ENCODE data around the gene FPR2.
"Not testable (repeated sequence)": the region's sequence is repeated elsewhere in the genome, so short reads cannot be mapped to it uniquely, and the experiment has no call there.

The FPR2 gene

GRCh38 chr19:51783372-51783771 lies 22.4 kb downstream of the FPR2 start:
- no peak for DNase-seq (ENCODE audit: low read depth, low spot score)

GRCh38 chr19:51784109-51784785 lies 23.3 kb downstream of the FPR2 start:
- no peak for DNase-seq (ENCODE audit: low read depth, low spot score)

GRCh38 chr19:51784922-51785690 lies 24.1 kb downstream of the FPR2 start:
- peak; percentile 18 for DNase-seq (ENCODE audit: low read depth, low spot score)

- no peak for DNase-seq (ENCODE audit: low read depth, low spot score)
Measured at GRCh38 chr19:51786646-51787494, 25.9 kb downstream of the FPR2 start.

- no peak for DNase-seq (ENCODE audit: low read depth, low spot score)
Measured at GRCh38 chr19:51788029-51788428, 27.0 kb downstream of the FPR2 start.

GRCh38 chr19:51789061-51789795 lies 28.2 kb downstream of the FPR2 start:
- DNase-seq (ENCODE audit: low read depth, low spot score): no peak

DNA sequence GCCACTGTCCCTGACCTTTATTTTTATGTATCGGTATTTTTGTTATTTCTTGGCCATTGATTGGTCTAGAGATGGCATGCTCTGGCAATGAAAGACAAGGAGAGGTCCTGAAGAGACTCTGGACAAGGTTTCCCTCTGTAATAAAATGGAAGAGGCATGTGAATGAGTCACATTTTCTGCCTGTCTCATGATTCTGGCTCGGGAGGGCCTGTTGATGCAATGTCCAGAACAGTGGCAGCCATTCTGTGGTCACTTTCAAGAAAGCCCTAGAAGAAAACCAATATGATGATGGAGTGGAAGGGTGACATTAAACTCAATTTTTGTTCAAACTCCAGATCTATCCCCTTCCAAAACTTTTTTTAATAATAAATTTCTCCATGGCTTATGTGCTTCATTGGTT lies 32.0 kb downstream of the FPR2 start:
- DNase-seq (ENCODE audit: low read depth, low spot score): no peak

DNA sequence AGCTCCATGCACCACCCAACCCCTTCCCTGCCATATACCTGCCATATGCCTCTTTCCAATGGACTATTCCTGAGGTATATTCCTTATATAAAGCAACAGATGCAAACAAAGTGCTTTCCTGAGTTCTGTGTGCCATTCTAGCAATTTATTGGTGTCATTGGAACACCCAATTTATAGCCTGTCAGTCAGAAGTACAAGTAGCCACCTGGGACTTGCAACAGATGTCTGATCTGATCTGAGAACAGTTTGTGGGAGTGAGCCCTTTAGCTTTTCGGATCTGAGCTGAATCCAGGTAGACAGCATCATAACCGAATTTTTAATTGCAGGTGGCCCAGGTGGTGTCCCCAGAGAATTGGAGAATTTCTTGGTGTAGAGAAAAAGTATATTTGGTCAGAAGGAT lies 33.0 kb downstream of the FPR2 start:
- no peak for DNase-seq (ENCODE audit: low read depth, low spot score)

DNA sequence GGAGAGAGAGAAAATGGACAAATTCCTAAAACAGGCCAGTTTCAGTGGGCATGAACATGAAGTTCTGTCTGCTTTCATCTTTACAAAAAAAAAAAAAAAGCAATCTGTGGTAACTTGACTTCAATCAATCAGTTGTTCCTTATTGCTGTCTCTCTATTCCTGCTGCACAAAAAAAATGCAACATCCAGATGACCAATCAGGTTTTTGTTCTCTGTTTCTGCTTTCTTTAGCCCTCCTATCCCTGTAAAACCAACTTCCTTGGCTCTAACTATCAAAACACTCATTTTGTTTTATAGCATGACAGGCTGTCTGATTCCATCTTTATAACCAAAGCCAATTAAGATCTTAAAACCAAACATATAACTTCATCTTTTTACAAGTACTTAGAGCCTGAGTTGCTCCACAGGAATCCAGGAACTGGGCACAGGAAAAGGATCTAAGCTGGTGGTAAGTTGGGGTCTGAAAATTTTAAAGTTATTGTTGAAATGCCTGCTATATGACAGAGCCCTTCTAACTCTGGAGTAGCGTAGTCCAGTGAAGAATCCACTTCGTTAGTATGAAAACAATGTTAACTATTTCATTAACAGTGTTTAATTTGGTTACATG lies 34.0 kb downstream of the FPR2 start, which contains the start of gene FPR3:
TSS of gene FPR3 (plus strand) at position 273 of the 606 bp plus-strand sequence. CDS start 28,592 bp downstream, outside the sequence.
- DNase-seq (ENCODE audit: low read depth, low spot score): no peak

GRCh38 chr19:51796195-51796679 lies 35.3 kb downstream of the FPR2 start:
- DNase-seq (ENCODE audit: low read depth, low spot score): no peak

DNA sequence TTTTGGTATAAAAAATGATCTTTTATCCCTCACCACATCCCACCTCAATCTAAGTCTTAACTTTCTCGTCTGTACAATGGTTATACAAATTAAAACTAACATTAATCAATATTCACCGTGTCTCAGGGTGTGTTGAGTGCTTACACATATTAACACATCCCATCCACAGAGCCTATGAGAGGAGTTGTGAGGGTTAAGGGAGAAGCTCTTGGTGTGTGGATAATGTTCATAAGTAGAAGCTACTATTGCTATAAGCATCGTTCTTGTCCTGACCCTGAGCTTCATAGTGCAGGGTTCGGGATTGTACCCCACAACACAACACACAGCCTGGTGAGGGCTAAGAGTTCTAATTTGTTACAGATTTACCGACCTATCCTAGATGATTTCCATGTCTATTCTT lies 36.5 kb downstream of the FPR2 start:
- DNase-seq (ENCODE audit: low read depth, low spot score): no peak

DNA sequence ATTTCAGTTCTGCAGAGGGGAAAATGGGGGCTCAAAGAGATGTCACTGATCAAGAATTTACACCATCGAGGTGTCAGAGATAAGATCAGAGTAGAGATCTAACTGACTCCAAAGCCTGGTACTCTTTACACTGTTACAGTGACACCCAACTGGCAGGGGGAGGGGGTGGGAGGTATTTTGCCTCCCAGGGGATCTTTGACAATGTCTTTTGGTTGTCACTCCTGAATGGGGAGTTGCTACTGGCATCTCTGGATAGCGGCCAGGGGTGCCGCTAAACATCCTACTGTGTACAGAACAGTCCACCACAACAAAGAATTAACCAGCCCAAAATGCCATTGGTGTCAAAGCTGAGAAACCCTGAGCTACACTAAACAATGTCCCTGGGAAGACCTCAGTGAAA lies 37.1 kb downstream of the FPR2 start:
- DNase-seq (ENCODE audit: low read depth, low spot score): no peak

DNA sequence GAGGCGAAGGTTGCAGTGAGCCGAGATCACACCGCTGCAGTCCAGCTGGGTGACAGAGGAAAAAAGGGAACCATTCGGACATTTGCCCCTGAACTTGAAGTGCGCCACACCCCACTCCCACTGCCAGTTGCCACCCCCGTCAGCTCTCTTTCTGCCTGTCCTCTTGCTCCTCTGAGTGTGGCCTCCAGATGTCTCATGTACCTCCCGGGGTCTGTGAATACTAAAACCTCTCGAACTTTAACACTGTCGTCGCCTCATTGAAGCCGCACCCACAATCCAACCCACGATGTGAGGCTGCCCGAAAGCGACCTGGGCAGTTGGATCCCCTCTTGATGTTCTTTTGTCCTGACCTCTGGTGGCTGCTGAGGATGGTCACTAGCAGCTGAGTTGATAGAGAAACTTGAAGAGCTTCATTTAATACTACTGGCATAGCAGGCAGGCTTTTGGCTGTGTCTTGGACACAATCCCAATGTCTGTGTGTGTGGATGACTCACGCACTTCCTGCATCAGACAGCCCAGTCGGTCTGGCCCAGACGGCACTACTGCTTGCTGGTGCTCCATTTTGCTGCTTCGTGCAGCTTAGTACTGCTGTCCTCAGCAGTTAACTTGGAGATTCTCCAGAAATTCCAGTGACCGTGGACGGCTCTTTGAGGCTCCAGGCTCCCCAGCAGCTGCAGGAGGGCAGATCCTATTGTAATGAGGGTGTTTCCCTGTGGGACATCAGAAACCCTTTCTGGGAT lies 38.2 kb downstream of the FPR2 start:
- no peak for DNase-seq (ENCODE audit: low read depth, low spot score)

DNA sequence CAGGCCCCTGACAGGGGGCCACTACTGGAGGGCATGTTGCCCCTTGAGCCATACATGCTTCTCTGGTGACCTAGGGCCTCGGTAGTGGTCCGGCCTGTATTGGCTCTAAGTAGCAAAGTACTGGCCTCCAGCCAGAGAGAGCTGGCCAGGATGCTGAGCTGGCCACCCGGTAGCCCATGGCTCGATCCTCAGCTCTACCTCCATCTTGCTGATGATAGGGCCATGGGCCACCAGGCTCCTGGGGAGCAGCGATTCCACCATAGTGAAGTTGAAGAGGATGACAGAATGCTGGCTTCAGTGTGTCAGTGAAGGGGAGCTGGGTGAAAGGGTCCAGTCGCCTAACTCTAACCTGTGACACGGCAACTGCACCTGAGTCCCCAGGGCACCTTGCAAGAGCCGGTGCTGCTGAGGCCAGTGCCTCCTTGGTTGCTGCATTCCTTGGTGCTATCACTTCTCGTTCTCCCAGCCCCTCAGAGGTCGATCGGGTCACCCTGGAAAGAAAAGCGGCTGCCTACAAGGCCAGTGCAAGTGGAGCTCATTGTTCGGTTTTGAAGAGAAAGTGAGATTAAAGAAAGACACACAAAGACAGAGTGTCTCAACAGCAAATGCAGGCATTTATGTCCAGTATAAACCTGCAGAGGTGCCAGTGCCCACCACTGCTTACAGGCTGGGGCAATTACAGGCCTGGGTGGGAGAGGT lies 38.9 kb downstream of the FPR2 start:
- no peak for DNase-seq (ENCODE audit: low read depth, low spot score)

DNA sequence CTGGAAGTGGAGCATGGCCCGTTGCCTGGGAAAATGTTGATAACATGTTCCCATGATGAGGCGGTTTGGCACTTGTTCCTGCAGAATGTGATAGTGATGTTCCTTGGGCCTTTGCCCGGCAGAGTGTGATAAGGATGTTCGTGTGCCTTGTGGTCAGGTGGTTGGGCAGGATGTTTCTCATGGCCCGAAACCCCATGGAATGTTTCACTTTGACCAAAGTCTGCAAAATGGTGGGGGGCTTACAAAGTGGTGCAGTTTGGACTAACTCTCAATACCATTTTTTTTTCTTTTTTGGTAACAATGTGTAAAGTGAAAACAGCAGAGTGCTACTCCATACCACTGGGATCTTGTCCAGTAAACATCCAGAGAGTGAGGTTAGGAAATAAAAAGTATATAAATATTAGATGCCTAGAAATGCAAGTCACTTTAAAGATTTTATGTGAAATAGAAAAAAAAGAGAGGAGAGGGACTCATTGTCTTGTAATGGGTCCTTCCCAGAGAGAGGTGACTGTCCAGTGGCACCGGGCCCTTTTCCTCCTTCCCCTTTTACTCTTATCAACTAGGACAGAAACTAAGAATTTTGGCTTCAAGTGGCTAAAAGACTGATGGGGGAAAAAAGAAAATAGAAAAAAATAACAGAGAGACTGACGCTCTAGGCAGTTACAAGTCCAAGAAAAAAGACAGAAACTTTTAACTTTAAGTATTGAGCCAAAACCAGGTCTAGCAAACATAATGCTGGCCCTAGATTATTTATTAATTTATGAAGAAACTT lies 39.7 kb downstream of the FPR2 start:
- DNase-seq (ENCODE audit: low read depth, low spot score): no peak

- DNase-seq (ENCODE audit: low read depth, low spot score): no peak
Measured at GRCh38 chr19:51802775-51803174, 41.8 kb downstream of the FPR2 start.

- no peak for DNase-seq (ENCODE audit: low read depth, low spot score)
Measured at GRCh38 chr19:51803519-51803918, 42.5 kb downstream of the FPR2 start.

- DNase-seq (ENCODE audit: low read depth, low spot score): no peak
Measured at GRCh38 chr19:51803967-51804366, 43.0 kb downstream of the FPR2 start.

GRCh38 chr19:51804789-51805188 lies 43.8 kb downstream of the FPR2 start:
- not testable (repeated sequence) for DNase-seq (ENCODE audit: low read depth, low spot score)
